Retinal pigment epithelial cell (primary cell): ENCODE measurements around the gene TMEM140.

Experiments used
- DNase-seq: peaks from one replicate; pipeline ENCODE4 v3.0.0-alpha.2; 2010; ENCODE audit warnings: low read depth
- H3K4me3 ChIP-seq: 2 replicates; pipeline ENCODE4 v1.5.1; 2011; ENCODE audit warnings: mild to moderate bottlenecking, low read length, control low read depth, moderate library complexity
- TF ChIP-seq, protein P1 (sequence below): conservative IDR thresholded peaks from 2 replicates; pipeline ENCODE4 v1.5.1; 2011; ENCODE audit warnings: low read depth, low read length, control low read depth, inconsistent platforms

TMEM140 gene

DNA sequence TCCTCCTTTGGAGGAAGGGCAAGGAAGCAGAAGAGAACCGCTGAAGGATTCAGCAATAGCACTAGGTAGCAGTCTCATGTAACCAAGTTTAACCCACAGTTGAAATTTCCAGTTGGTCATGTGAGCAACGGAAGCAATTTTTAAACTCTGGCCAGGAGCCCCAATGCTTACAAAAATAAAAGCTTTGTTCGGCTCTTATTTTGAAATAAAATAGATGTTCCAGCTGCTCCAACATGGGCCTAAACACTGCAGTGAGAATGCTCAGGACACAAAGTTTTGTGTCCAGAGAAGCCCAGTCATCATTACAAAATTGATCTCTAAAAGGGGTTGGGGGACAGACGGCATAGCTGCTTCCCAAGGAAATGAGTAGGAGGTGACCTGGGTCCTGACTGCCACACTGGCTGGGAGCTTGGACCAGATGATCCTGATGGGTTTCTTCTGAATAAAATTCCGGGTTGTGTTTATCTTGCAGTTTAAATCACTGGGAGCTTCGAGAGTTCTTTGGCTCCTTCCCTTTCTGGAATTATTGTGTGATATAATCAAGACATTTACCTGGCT lies 452 bp upstream of the TMEM140 start:
- no peak for DNase-seq
- TF ChIP-seq, protein P1, sequence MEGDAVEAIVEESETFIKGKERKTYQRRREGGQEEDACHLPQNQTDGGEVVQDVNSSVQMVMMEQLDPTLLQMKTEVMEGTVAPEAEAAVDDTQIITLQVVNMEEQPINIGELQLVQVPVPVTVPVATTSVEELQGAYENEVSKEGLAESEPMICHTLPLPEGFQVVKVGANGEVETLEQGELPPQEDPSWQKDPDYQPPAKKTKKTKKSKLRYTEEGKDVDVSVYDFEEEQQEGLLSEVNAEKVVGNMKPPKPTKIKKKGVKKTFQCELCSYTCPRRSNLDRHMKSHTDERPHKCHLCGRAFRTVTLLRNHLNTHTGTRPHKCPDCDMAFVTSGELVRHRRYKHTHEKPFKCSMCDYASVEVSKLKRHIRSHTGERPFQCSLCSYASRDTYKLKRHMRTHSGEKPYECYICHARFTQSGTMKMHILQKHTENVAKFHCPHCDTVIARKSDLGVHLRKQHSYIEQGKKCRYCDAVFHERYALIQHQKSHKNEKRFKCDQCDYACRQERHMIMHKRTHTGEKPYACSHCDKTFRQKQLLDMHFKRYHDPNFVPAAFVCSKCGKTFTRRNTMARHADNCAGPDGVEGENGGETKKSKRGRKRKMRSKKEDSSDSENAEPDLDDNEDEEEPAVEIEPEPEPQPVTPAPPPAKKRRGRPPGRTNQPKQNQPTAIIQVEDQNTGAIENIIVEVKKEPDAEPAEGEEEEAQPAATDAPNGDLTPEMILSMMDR = no peak
- no peak overlapping the region for H3K4me3 ChIP-seq

DNA sequence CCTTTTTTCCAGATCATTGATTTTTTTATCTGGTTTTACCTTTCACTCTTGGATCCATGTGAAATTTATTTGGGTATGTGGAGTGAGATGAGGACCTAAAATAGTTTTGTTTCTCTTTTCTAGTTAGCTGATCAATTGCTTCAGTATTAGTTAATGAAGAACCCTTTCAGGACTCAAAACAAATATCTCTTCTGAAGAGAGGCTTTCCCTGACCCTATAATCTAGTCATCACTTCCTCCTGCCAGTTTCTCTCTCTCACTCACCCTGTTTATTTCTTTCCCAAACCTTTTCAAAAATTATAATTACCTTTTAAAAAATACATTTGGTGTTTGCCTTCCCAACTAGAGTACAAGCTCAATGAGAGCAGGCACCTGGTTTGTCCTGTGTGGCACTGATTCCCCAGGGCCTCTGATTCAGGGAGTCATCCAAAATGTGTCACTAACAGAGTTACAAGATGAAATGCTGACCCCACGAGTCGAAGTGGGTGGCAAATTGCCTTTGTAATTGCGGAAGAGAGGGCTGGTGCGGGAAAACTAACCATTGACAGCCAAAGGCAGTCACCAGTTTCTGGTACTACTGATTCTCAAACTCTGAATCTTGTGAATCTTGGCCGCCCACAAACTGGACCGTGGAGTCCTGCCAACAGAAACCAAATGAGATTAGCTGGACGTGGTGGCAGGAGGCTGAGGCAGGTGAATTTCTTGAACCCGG lies 2.4 kb downstream of the TMEM140 start:
- no peak for DNase-seq
- H3K4me3 ChIP-seq = no peak overlapping the region
- TF ChIP-seq, protein P1 = no peak

DNA sequence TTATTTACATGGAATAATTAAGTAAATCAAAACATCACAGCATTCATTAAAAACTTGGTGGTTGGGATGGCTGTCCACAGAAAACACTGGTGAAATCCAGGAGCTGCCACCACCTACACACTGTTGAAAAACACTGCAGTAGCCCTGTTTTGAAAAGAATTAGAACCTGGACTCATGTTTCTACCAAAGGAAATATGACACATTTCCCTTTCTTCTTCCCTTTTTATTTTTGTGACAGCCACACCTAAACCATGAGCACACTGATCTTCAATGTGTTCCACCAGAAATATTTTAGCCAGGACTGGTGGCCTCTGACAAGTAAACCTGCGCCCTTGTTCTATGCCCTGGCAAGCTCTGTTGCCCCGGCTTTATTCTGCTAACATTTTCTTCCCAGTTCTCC lies 3.3 kb downstream of the TMEM140 start:
- H3K4me3 ChIP-seq = no peak overlapping the region
- TF ChIP-seq, protein P1 = no peak

DNA sequence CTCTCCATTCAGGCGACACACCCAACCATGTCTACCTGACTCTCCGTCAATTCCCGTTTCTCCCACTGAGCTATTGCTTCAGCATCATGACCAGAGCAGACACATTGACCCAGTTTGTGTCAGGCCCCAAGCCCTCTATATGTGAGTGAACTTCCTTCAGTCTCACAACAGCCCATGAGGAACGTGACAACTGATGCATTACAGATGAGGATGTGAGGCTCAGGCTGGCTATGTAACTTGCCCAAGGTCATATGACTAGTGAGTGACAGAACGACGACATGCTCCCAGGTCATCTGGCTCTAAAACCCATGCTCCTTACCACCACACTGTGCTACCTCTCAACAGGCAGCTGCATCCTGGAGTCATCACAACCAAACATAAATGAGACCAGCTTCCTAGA lies 3.7 kb downstream of the TMEM140 start:
- DNase-seq = no peak
- TF ChIP-seq, protein P1 = no peak
- H3K4me3 ChIP-seq = no peak overlapping the region

More for the DNA sequence above, 3.3 kb downstream of the TMEM140 start:
- DNase-seq = no peak

DNA sequence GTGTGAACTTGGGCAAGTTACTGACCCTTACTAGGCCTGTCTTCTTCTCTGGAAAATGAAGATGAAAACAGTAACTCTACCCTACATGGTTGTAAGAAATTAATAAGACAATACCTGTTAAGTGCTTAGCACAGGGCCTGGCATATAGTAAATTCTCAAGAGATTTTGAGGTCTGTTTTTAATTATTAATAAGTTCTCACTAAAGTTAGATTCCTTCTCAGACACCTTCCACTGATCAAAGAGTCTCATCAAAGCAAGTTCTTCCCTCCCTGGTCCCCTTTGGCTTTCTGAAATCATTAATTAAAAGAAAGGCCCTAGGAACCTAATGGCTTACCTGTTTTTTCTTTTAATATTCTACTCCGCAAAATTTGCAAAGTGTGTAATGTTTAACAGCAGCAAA lies 4.6 kb downstream of the TMEM140 start:
- TF ChIP-seq, protein P1 = no peak
- H3K4me3 ChIP-seq = no peak overlapping the region
- no peak for DNase-seq

DNA sequence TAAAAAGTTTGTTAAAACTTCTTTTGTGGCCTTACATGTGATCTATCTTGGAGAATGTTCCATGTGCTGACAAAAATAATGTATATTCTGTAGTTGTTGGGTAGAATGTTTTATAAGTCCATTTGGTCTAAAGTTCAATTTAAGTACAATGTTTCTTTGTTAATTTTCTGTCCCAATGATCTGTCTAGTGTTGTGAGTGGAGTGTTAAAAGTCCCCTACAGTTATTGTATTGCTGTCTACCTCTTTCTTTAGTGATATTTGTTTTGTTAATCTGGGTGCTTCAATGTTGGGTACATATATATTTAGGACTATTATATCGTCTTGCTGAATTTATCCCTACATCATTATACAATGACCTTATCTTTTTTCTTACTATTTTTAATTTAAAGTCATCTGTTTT lies 6.9 kb downstream of the TMEM140 start:
- no peak for DNase-seq
- no peak overlapping the region for H3K4me3 ChIP-seq
- TF ChIP-seq, protein P1 = no peak

DNA sequence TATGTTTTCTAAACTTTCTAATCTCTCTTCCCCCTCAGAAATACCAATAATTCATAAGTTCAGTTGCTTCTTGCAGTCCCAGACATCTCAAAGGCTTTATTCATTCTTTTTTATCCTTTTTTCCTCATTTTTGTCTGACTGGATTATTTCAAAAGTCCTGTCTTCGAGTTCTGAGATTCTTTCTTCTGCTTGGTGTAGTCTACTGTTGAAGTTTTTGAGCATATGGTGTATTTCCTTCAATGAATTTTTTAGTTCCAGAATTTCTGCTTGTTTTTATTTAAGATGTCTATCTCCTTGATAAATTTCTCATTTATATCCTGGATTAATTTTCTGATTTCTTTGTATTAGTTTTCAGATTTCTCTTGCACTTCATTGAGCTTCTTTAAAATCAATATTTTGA lies 8.4 kb downstream of the TMEM140 start:
- DNase-seq = no peak
- TF ChIP-seq, protein P1 = no peak
- H3K4me3 ChIP-seq = no peak overlapping the region
